HG03571 (cell line): Measurements from ENCODE around the gene SESN3.

Source experiments
- ATAC-seq: cut with Tn5 transposase; IDR thresholded peaks from one replicate; pipeline ENCODE4 v1.9.1; 2021; ENCODE audit not compliant: unreplicated experiment

Gene SESN3

GRCh38 chr11:95132956-95133355 is 98.0 kb downstream of the SESN3 start:
- ATAC-seq = no peak

- no peak for ATAC-seq
These were observed 102.4 kb downstream of the SESN3 start for GRCh38 chr11:95128602-95129001.

GRCh38 chr11:95123556-95123955 is 107.4 kb downstream of the SESN3 start:
- ATAC-seq = no peak

GRCh38 chr11:95121698-95122097 is 109.3 kb downstream of the SESN3 start:
- ATAC-seq = no peak

- no peak for ATAC-seq
These were observed 111.5 kb downstream of the SESN3 start for GRCh38 chr11:95119361-95120060.

GRCh38 chr11:95115597-95115996 is 115.4 kb downstream of the SESN3 start:
- no peak for ATAC-seq
